OCI-LY7 (cell line): ENCODE data around the gene SAPCD2. TPM values are rescaled to one million over a fixed set of nuclear protein-coding genes. Genes with fewer than 3 reads are reported as not detected.
A peak's percentile ranks its signal among the peaks of the same experiment; 100 is the strongest.

Source experiments
- BruUV-seq: library from RNA; stranded (reverse); fragments of 400-500 nt; replicated peaks from 2 replicates; lab custom pipeline; 2021; lab: Mats Ljungman, UMichigan
- CTCF ChIA-PET: fragments of 300-600 bp; sonication (Branson Sonifier 250); formaldehyde crosslinking; loops from one replicate; lab custom pipeline; 2022; ENCODE audit warnings: antibody characterized with exemption; ENCODE audit not compliant: unreplicated experiment; lab: Charles Lee
- POLR2A ChIA-PET: fragments of 300-600 bp; sonication (Branson Sonifier 250); formaldehyde crosslinking; loops from one replicate; lab custom pipeline; 2022; ENCODE audit warnings: antibody characterized with exemption; lab: Charles Lee
- DNase-seq: peaks from one replicate; pipeline ENCODE4 v3.0.0-alpha.2; 2015; ENCODE audit warnings: low spot score
- H2AFZ ChIP-seq: fragments of 200-600 bp; sonication (generic), shearing (Covaris generic); 2 replicates; pipeline ENCODE4 v1.6.1; 2014; ENCODE audit warnings: mild to moderate bottlenecking, antibody characterized with exemption, low read length, moderate library complexity
- H3K27ac ChIP-seq: fragments of 200-600 bp; sonication (generic); 2 replicates; pipeline ENCODE4 v1.5.1; 2014; ENCODE audit warnings: mixed run types, low read depth, mild to moderate bottlenecking, moderate library complexity, low read length, inconsistent platforms; ENCODE audit not compliant: poor library complexity, severe bottlenecking
- H3K36me3 ChIP-seq: fragments of 200-600 bp; sonication (generic); 2 replicates; pipeline ENCODE4 v1.6.1; 2014; ENCODE audit warnings: mild to moderate bottlenecking, antibody characterized with exemption, low read length, moderate library complexity, mixed read lengths; ENCODE audit not compliant: insufficient read depth
- H3K4me1 ChIP-seq: fragments of 200-600 bp; sonication (generic); 2 replicates; pipeline ENCODE4 v1.5.1; 2014; ENCODE audit warnings: mild to moderate bottlenecking, low read length; ENCODE audit not compliant: insufficient read depth, poor library complexity, severe bottlenecking
- H3K4me2 ChIP-seq: fragments of 200-600 bp; sonication (generic); 2 replicates; pipeline ENCODE4 v1.6.1; 2014; ENCODE audit warnings: mild to moderate bottlenecking, low read length
- H3K4me3 ChIP-seq: fragments of 200-600 bp; sonication (generic); 2 replicates; pipeline ENCODE4 v1.5.1; 2014; ENCODE audit warnings: mild to moderate bottlenecking, low read depth, low read length; ENCODE audit not compliant: poor library complexity, severe bottlenecking
- H3K79me2 ChIP-seq: fragments of 200-600 bp; sonication (generic); 2 replicates; pipeline ENCODE4 v1.6.1; 2016; ENCODE audit warnings: low read depth, mild to moderate bottlenecking, low read length, moderate library complexity, mixed read lengths; ENCODE audit not compliant: insufficient read depth
- H3K9me2 ChIP-seq: fragments of 200-600 bp; sonication (generic); 2 replicates; pipeline ENCODE4 v1.6.1; 2016; ENCODE audit warnings: mild to moderate bottlenecking, low read length, mixed read lengths; ENCODE audit not compliant: insufficient read depth
- H3K9me3 ChIP-seq: fragments of 200-600 bp; sonication (generic); 2 replicates; pipeline ENCODE4 v1.6.1; 2014; ENCODE audit warnings: mild to moderate bottlenecking, mixed run types, low read length, mixed read lengths
- H4K20me1 ChIP-seq: fragments of 200-600 bp; sonication (generic); 2 replicates; pipeline ENCODE4 v1.6.1; 2014; ENCODE audit warnings: mild to moderate bottlenecking, antibody characterized with exemption, low read length, moderate library complexity, mixed read lengths; ENCODE audit not compliant: insufficient read depth
- CTCF ChIP-seq: fragments of 200-600 bp; sonication (generic); conservative IDR thresholded peaks from 2 replicates; pipeline ENCODE4 v1.5.1; 2014; ENCODE audit warnings: mild to moderate bottlenecking, antibody characterized with exemption, low read length, moderate library complexity, mixed read lengths
- EZH2phosphoT487 ChIP-seq: fragments of 200-600 bp; sonication (generic); IDR thresholded peaks from 2 replicates; pipeline ENCODE4 v1.6.1; 2018; ENCODE audit warnings: low read depth, borderline replicate concordance, mild to moderate bottlenecking, mixed run types, antibody characterized with exemption, low read length, moderate library complexity, mixed read lengths
- intact Hi-C: fragments of 100-400 bp; cut with micrococcal nuclease; formaldehyde crosslinking; loops from one replicate; pipeline ENCODE4 v1.10.0; 2022; ENCODE audit not compliant: unreplicated experiment
- total RNA-seq, 2 experiments: library from RNA; depleted of rRNA in 1 of 2; stranded (reverse); fragments of >200 nt in 1 of 2; shearing (Covaris generic) in 1 of 2; gene quantifications; 2 replicates each; pipeline ENCODE4 v1.2.3, GENCODE V29; 2014 to 2022

Gene SAPCD2
- total RNA-seq, 2 experiments from 2014 or later = 57.2 to 74.0 TPM

GRCh38 chr9:137067860-137068538, 2.4 kb downstream of the SAPCD2 start:
- BruUV-seq = no TSS peak
- peak overlapping the region; percentile 75 for H3K4me3 ChIP-seq
- no peak for TF ChIP-seq EZH2phosphoT487
- TF ChIP-seq CTCF = peak; percentile 77
- no peaks in the 10 kb centered on the region for H4K20me1 ChIP-seq
- no peak overlapping the region for H2AFZ ChIP-seq
- intact Hi-C loops = loop anchor here (2.0 kb wide), 4 partner anchors 21 to 169 kb away; partner anchors contain the start of genes DPP7, NPDC1 and RNF224
- POLR2A ChIA-PET = interaction anchor here (0.8 to 1.8 kb wide), 5 partner anchors 9 to 173 kb away, joined by 3 to 9 read pairs (median 4); partner anchors contain the start of genes MAN1B1, TUBB4B and UAP1L1
- peaks cover 24% of the 10 kb centered on the region for H3K4me1 ChIP-seq
- peaks cover 23% of the 10 kb centered on the region; the same call in 1 of the 2 replicates for H3K36me3 ChIP-seq
- peak overlapping the region; percentile 57 for H3K27ac ChIP-seq
- H3K79me2 ChIP-seq = peaks cover 14% of the 10 kb centered on the region; the same call in 1 of the 2 replicates
- no peaks in the 10 kb centered on the region for H3K9me2 ChIP-seq
- no peaks in the 10 kb centered on the region for H3K9me3 ChIP-seq
- H3K4me2 ChIP-seq = peak overlapping the region; percentile 86
- CTCF ChIA-PET = interaction anchor here (0.5 to 1.3 kb wide), 9 partner anchors 10 to 163 kb away, joined by 3 to 8 read pairs (median 4); partner anchors contain the start of genes MAN1B1, NPDC1 and SLC34A3
- peak; percentile 94 for DNase-seq

DNA sequence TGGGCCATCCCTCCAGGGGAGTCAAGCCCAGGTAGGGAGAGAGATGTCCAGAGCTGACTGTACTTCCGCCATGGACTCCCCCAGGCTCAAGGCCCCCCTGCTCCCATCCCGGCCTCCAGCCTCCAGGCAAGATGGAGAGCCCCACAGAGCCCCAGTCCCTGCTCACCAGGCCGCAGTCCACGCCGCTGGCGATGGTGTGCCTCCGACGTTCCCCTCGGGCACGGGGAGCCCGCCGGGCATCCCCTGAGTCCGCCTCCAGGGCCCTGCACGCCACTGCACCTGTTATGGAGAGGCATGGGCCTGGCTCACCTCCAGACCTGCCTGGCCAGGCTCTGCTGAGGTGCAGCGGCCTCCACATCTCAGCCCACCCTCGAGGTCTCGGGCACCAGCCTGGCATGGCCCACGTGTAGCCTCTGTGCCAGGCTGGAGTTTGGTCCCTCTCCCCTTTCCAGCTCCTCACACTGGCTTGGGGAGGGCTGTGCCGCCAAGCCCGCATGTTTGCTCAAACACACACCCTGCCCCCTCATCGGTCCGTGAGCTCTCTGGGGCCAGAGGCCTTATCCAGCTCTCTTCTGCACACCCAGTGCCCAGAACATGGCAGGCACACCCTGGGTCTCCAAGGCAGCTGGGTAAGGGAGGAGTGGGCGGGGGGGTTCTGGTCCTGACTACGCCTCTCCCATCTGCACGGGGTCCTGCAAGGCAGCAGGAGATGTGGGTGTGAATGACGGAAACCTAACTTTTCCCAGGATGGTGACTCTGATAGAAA, 4.1 kb downstream of the SAPCD2 start:
- ChIA-PET CTCF (interaction anchor here (0.9 to 1.0 kb wide), 2 partner anchors 20 to 31 kb away, joined by 3 read pairs; partner anchors contain the start of gene NPDC1), POLR2A (no interaction called here)
- Histone ChIP-seq H4K20me1 (no peaks in the 10 kb centered on the region), H3K9me3 (no peaks in the 10 kb centered on the region), H3K4me3 (no peak overlapping the region), H2AFZ (no peak overlapping the region), H3K9me2 (no peaks in the 10 kb centered on the region), H3K4me1 (peaks cover 21% of the 10 kb centered on the region), H3K79me2 (peaks cover 14% of the 10 kb centered on the region; the same call in 1 of the 2 replicates), H3K4me2 (no peak overlapping the region), H3K36me3 (peaks cover 23% of the 10 kb centered on the region; the same call in 1 of the 2 replicates), H3K27ac (no peak overlapping the region)
- no TSS peak for BruUV-seq
- intact Hi-C loops = loop anchor here (2.0 kb wide), 1 partner anchor 19 kb away; the partner anchor contains the start of gene NPDC1
- TF ChIP-seq CTCF (no peak), EZH2phosphoT487 (no peak)
- no peak for DNase-seq
